HepG2 (cell line): ENCODE data around the gene MRRF. TPM values are rescaled to one million over a fixed set of nuclear protein-coding genes. Genes with fewer than 3 reads are reported as not detected.

Source experiments
- ATAC-seq: fragments of 200-7000 bp; cut with Tn5 transposase; 3 replicates; pipeline ENCODE4 v1.9.1; 2020; ENCODE audit warnings: mild to moderate bottlenecking, moderate library complexity
- BruUV-seq: library from RNA; stranded (reverse); fragments of 400-500 nt; replicated peaks from 2 replicates; lab custom pipeline; 2021; lab: Mats Ljungman, UMichigan
- CTCF ChIA-PET: fragments of 300-600 bp; formaldehyde crosslinking; extraction: SDS; loops from one replicate; lab custom pipeline; 2021; ENCODE audit warnings: low total read pairs, inconsistent platforms, low intra/inter-chr PET ratio; lab: Yijun Ruan, JAX
- POLR2A ChIA-PET: fragments of 350-600 bp; sonication (Branson Sonifier 250); formaldehyde crosslinking; loops from one replicate; lab custom pipeline; 2020; ENCODE audit warnings: antibody characterized with exemption, inconsistent platforms; lab: Yijun Ruan, JAX
- DNase-seq: peaks from one replicate; pipeline ENCODE4 v3.0.0-alpha.2; 2015; ENCODE audit warnings: low spot score
- FAIRE-seq: peaks from 3 replicates; lab custom pipeline; 2011; peaks lifted over from hg19 to GRCh38; lab: Jason Lieb, UNC
- H2AFZ ChIP-seq: one replicate; pipeline ENCODE4 v1.6.1; 2011; ENCODE audit warnings: low read length, inconsistent platforms
- H3K27ac ChIP-seq: fragments of 300-600 bp; 3 replicates; pipeline ENCODE4 v1.8.0; 2011; ENCODE audit warnings: mixed run types, mild to moderate bottlenecking, mixed read lengths, low read length, inconsistent platforms; ENCODE audit not compliant: insufficient read depth; ENCODE audit errors: extremely low read length
- H3K27me3 ChIP-seq, 2 experiments: fragments of 200-600 bp in 1 of 2; 2 replicates in 1 of 2; 3 replicates in 1 of 2; pipeline versions ENCODE4 v1.6.0 to v1.8.0; 2011; ENCODE audit warnings: low read length in 2 of 2, mild to moderate bottlenecking in 2 of 2, moderate library complexity in 2 of 2, inconsistent platforms in 1 of 2; ENCODE audit not compliant: insufficient read depth in 2 of 2, control insufficient read depth in 1 of 2
- H3K36me3 ChIP-seq, 2 experiments: fragments of 200-600 bp in 1 of 2; replicated peaks in 1 of 2; 2 replicates in 1 of 2; 3 replicates in 1 of 2; pipeline versions ENCODE4 v1.5.1 to v1.8.0; 2011; ENCODE audit warnings: low read length in 2 of 2, inconsistent platforms in 1 of 2; ENCODE audit not compliant: insufficient read depth in 2 of 2, control insufficient read depth in 1 of 2
- H3K4me1 ChIP-seq: 2 replicates; pipeline ENCODE4 v1.5.1; 2012; ENCODE audit warnings: low read length, inconsistent platforms; ENCODE audit not compliant: insufficient read depth
- H3K4me2 ChIP-seq: 2 replicates; pipeline ENCODE4 v1.6.0; 2011; ENCODE audit warnings: low read depth, low read length, inconsistent platforms
- H3K4me3 ChIP-seq, 3 experiments: fragments of 200-600 bp in 1 of 3; sonication (generic), shearing (Covaris generic) in 1 of 3; replicated peaks in 1 of 3; 2 replicates each; pipeline ENCODE4 v1.5.1; 2011 to 2016; ENCODE audit warnings: low read length in 3 of 3, inconsistent platforms in 2 of 3, low read depth in 2 of 3, mild to moderate bottlenecking in 2 of 3, control low read depth in 1 of 3, mixed read lengths in 1 of 3; ENCODE audit not compliant: insufficient read depth in 1 of 3
- H3K79me2 ChIP-seq: one replicate; pipeline ENCODE4 v1.6.1; 2011; ENCODE audit warnings: low read length, inconsistent platforms; ENCODE audit not compliant: insufficient read depth
- H3K9ac ChIP-seq: 2 replicates; pipeline ENCODE4 v1.6.0; 2011; ENCODE audit warnings: mild to moderate bottlenecking, low read depth, low read length, inconsistent platforms; ENCODE audit not compliant: insufficient read depth
- H3K9me3 ChIP-seq: 2 replicates; pipeline ENCODE4 v1.5.1; 2012; ENCODE audit warnings: mild to moderate bottlenecking, low read length
- H4K20me1 ChIP-seq: 2 replicates; pipeline ENCODE4 v1.6.0; 2011; ENCODE audit warnings: inconsistent platforms, mild to moderate bottlenecking, low read length, moderate library complexity; ENCODE audit not compliant: insufficient read depth
- KDM2A ChIP-seq: sonication (generic); formaldehyde crosslinking; IDR thresholded peaks from 2 replicates; pipeline ENCODE4 v1.4.0; 2020; ENCODE audit warnings: low read depth, missing genetic modification reagents, borderline replicate concordance
- NR1H2 ChIP-seq: sonication (generic); formaldehyde crosslinking; IDR thresholded peaks from 2 replicates; pipeline ENCODE4 v1.8.1; 2022; ENCODE audit warnings: low read depth, missing genetic modification reagents, borderline replicate concordance
- ZKSCAN1 ChIP-seq: fragments of 150-350 bp; IDR thresholded peaks from 2 replicates; pipeline ENCODE4 v1.6.1; 2014; ENCODE audit warnings: low read length
- ZNF138 ChIP-seq: sonication (generic); formaldehyde crosslinking; IDR thresholded peaks from 2 replicates; pipeline ENCODE4 v1.5.0; 2020; ENCODE audit warnings: mild to moderate bottlenecking, low read depth, missing genetic modification reagents
- ZNF816 ChIP-seq: sonication (generic); formaldehyde crosslinking; IDR thresholded peaks from 2 replicates; pipeline ENCODE4 v1.8.0; 2022; ENCODE audit warnings: missing genetic modification reagents, mild to moderate bottlenecking, borderline replicate concordance
- WGBS: methylation state at CpG from one replicate; pipeline ENCODE4 v1.1.6; 2017; ENCODE audit warnings: low lambda C conversion rate; 5-methylcytosine and 5-hydroxymethylcytosine counted together
- in situ Hi-C: cut with HindIII; loops from 2 replicates; pipeline ENCODE4 v1.10.0; 2017; ENCODE audit warnings: low pct_unique_long_range_greater_than_20kb; ENCODE audit not compliant: extremely low pct_ligation_motif_present
- intact Hi-C: fragments of 100-400 bp; cut with micrococcal nuclease; formaldehyde crosslinking; loops from one replicate; pipeline ENCODE4 v1.10.0; 2022; ENCODE audit not compliant: unreplicated experiment
- polyA plus RNA-seq, 8 experiments: library from polyadenylated mRNA; depleted of rRNA in 3 of 8; stranded (reverse) in 7 of 8; unstranded in 1 of 8; fragments of >200 nt; fragmentation: Illumina TruSeq in 4 of 8; extraction: Trizol in 4 of 8; gene quantifications; 2 replicates each; pipeline versions ENCODE4 v1.2.1 to v1.2.3, GENCODE V29; 2011 to 2016; ENCODE audit warnings: low read depth in 4 of 8, missing spikeins in 1 of 8, mixed read lengths in 1 of 8; ENCODE audit not compliant: insufficient read depth in 1 of 8
- small RNA-seq, 3 experiments: library from RNA; depleted of rRNA; stranded (forward); fragments of <200 nt; gene quantifications; one replicate each; pipeline ENCODE3, GENCODE V24; 2012; ENCODE audit warnings: low read depth in 2 of 3, low replicate concordance in 1 of 3; ENCODE audit not compliant: insufficient read length in 3 of 3, insufficient read depth in 2 of 3
- total RNA-seq, 5 experiments: library from RNA; depleted of rRNA; stranded (reverse); fragments of >200 nt; fragmentation: Illumina TruSeq; extraction: Trizol; gene quantifications; 2 replicates each; pipeline ENCODE4 v1.2.3, GENCODE V29; 2016; ENCODE audit warnings: low read depth in 1 of 5
- TF ChIP-seq, protein P1 (sequence below): sonication (generic); formaldehyde crosslinking; conservative IDR thresholded peaks from 2 replicates; pipeline ENCODE4 v1.4.0; 2020; ENCODE audit warnings: missing genetic modification reagents
- TF ChIP-seq, protein P2 (sequence below): sonication (generic); formaldehyde crosslinking; IDR thresholded peaks from 2 replicates; pipeline ENCODE4 v1.4.0; 2020; ENCODE audit warnings: missing genetic modification reagents

The MRRF gene
- total and polyA plus RNA-seq, 2 of the 13 experiments (the other 11 are each of a cell fraction or from before 2014, with no cell fraction given) = 37.3 to 44.3 TPM

DNA sequence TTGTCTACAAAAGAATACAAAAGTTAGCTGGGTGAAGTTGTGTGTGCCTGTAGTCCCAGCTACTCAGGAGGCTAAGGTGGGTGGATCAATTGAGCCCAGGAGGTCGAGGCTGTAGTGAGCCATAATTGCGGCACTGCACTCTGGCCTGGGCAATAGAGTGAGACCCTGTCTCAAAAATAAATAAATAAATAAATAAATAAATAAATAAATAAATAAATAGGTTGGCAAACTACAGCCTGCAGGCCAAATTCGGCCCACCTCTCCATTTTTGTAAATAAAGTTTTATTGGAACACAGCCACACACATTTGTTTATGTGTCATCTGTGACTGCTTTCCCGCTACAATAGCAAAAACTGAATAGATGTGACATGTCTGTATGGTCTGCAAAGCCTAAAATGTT is 115.6 kb downstream of the MRRF start:
- H3K4me2 ChIP-seq = no peak overlapping the region
- no peak overlapping the region for H3K4me3 ChIP-seq
- H4K20me1 ChIP-seq = no peaks in the 10 kb centered on the region
- ATAC-seq = no peak
- no peaks in the 10 kb centered on the region for H3K79me2 ChIP-seq
- no peak for FAIRE-seq
- POLR2A ChIA-PET = no interaction called here
- H3K4me1 ChIP-seq = peaks cover 20% of the 10 kb centered on the region
- 40% methylated on average over 4 of the region's 4 CpGs for WGBS
- intact Hi-C loops = no loop called here
- no TSS peak for BruUV-seq
- DNase-seq = no peak
- no peak overlapping the region for H2AFZ ChIP-seq
- TF ChIP-seq, protein P1, sequence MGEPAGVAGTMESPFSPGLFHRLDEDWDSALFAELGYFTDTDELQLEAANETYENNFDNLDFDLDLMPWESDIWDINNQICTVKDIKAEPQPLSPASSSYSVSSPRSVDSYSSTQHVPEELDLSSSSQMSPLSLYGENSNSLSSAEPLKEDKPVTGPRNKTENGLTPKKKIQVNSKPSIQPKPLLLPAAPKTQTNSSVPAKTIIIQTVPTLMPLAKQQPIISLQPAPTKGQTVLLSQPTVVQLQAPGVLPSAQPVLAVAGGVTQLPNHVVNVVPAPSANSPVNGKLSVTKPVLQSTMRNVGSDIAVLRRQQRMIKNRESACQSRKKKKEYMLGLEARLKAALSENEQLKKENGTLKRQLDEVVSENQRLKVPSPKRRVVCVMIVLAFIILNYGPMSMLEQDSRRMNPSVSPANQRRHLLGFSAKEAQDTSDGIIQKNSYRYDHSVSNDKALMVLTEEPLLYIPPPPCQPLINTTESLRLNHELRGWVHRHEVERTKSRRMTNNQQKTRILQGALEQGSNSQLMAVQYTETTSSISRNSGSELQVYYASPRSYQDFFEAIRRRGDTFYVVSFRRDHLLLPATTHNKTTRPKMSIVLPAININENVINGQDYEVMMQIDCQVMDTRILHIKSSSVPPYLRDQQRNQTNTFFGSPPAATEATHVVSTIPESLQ = no peak
- TF ChIP-seq, protein P2, sequence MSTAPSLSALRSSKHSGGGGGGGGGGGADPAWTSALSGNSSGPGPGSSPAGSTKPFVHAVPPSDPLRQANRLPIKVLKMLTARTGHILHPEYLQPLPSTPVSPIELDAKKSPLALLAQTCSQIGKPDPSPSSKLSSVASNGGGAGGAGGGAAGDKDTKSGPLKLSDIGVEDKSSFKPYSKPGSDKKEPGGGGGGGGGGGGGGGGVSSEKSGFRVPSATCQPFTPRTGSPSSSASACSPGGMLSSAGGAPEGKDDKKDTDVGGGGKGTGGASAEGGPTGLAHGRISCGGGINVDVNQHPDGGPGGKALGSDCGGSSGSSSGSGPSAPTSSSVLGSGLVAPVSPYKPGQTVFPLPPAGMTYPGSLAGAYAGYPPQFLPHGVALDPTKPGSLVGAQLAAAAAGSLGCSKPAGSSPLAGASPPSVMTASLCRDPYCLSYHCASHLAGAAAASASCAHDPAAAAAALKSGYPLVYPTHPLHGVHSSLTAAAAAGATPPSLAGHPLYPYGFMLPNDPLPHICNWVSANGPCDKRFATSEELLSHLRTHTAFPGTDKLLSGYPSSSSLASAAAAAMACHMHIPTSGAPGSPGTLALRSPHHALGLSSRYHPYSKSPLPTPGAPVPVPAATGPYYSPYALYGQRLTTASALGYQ = no peak
- TF ChIP-seq ZNF816 (CRISPR knock-in tag) = no peak
- TF ChIP-seq NR1H2 (CRISPR knock-in tag) = no peak
- no peak for TF ChIP-seq KDM2A (CRISPR knock-in tag)
- no peak for TF ChIP-seq ZKSCAN1
- no peak for TF ChIP-seq ZNF138
- no peak overlapping the region for H3K27ac ChIP-seq
- CTCF ChIA-PET = no interaction called here
- peaks cover 0 to 2% of the 10 kb centered on the region in 2 experiments; a peak in 2 of 5 replicates for H3K27me3 ChIP-seq
- in situ Hi-C loops = no loop called here
- peaks cover 15% of the 10 kb centered on the region for H3K9me3 ChIP-seq
- H3K9ac ChIP-seq = no peak overlapping the region
- H3K36me3 ChIP-seq = no peaks in the 10 kb centered on the region

Small RNAs within 50 kb of the gene (small RNA-seq; reads per million reads assigned to genes)
- gene AL162424.1 = 0 reads per million in 3 experiments

Other genes starting within 250 kb of the MRRF start
- gene TTLL11, start 171.6 kb upstream of the MRRF start, total RNA-seq (2016; rRNA removed; fragmentation: Illumina TruSeq; extraction: Trizol) = 3.1 and 4.5 TPM in 2 replicates
- gene TTLL11, start 171.6 kb upstream of the MRRF start, polyA plus RNA-seq (2011; rRNA removed) = 5.2 and 6.4 TPM in 2 replicates
- 71.7 and 112 TPM in 2 replicates for gene NDUFA8, start 105.1 kb upstream of the MRRF start, total RNA-seq (2016; rRNA removed; fragmentation: Illumina TruSeq; extraction: Trizol)
- gene NDUFA8, start 105.1 kb upstream of the MRRF start, polyA plus RNA-seq (2011; rRNA removed) = 57.7 and 68.6 TPM in 2 replicates
- not detected in 2 replicates for gene MORN5, start 105.0 kb upstream of the MRRF start, total RNA-seq (2016; rRNA removed; fragmentation: Illumina TruSeq; extraction: Trizol)
- gene MORN5, start 105.0 kb upstream of the MRRF start, polyA plus RNA-seq (2011; rRNA removed) = not detected in 2 replicates
- 0.70 and 1.3 TPM in 2 replicates for gene LHX6, start 35.9 kb upstream of the MRRF start, total RNA-seq (2016; rRNA removed; fragmentation: Illumina TruSeq; extraction: Trizol)
- gene LHX6, start 35.9 kb upstream of the MRRF start, polyA plus RNA-seq (2011; rRNA removed) = 1.1 and 1.2 TPM in 2 replicates
- 16.6 and 29.5 TPM in 2 replicates for gene RBM18, start within 50 bp of the MRRF start, total RNA-seq (2016; rRNA removed; fragmentation: Illumina TruSeq; extraction: Trizol)
- 11.2 and 12.6 TPM in 2 replicates for gene RBM18, start within 50 bp of the MRRF start, polyA plus RNA-seq (2011; rRNA removed)
- 0.06 and 0.07 TPM in 2 replicates for gene PTGS1, start 106.1 kb downstream of the MRRF start, total RNA-seq (2016; rRNA removed; fragmentation: Illumina TruSeq; extraction: Trizol)
- gene PTGS1, start 106.1 kb downstream of the MRRF start, polyA plus RNA-seq (2011; rRNA removed) = 0.05 and 0.08 TPM in 2 replicates
- gene OR1J1, start 213.0 kb downstream of the MRRF start, total RNA-seq (2016; rRNA removed; fragmentation: Illumina TruSeq; extraction: Trizol) = not detected in 2 replicates
- not detected in 2 replicates for gene OR1J1, start 213.0 kb downstream of the MRRF start, polyA plus RNA-seq (2011; rRNA removed)
- not detected in 2 replicates for gene OR1J2, start 245.9 kb downstream of the MRRF start, total RNA-seq (2016; rRNA removed; fragmentation: Illumina TruSeq; extraction: Trizol)
- gene OR1J2, start 245.9 kb downstream of the MRRF start, polyA plus RNA-seq (2011; rRNA removed) = not detected in 2 replicates